HG03095 (cell line): ENCODE data around the gene BAHD1.

ENCODE experiments used
- ATAC-seq: cut with Tn5 transposase; IDR thresholded peaks from one replicate; pipeline ENCODE4 v1.9.1; 2021; ENCODE audit warnings: moderate library complexity; ENCODE audit not compliant: unreplicated experiment

Gene BAHD1

DNA sequence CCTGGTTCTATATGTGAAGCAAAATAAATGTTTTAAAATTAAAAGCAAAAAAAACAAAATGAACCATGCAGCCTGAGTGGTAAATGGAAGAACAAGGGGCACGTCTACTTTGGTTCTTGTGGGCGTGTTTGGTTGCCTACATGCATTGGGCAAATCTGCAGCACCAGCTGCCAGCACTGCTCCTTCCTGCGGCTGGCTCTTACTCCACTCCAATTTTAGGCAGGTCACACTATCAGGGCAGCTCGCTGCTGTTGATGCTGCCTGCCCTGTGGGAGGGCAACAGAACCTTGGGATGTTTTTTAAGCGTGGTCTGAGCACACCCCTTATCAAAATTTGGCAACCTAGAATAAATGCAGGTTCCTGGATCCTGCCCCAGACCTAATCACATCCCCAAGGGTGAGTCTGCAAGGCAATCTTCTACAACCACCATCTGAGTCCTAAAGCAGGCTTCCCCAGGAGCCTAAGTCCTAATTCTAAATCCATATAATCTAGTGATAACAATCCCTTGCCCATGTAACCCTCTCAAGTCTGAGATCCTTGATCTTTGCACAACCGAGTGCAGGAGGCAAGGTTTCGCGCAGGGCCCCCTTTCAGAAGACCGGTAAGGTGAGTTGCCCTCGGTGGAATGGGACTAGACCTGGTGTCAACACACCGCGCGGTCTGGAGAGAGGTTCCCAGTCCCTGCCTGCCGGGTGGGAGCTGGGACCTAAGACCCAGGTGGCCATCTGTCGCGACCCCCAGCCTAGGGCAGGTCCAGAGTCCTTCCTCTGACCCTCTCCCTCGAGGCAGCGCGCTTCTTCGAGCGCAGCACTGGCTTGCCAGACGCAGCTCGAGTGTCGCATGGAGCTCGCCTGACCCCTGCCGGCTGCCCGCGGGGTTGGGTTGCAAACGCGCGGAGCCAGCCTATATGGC is 19.3 kb upstream of the BAHD1 start:
- peak; percentile 75 for ATAC-seq

DNA sequence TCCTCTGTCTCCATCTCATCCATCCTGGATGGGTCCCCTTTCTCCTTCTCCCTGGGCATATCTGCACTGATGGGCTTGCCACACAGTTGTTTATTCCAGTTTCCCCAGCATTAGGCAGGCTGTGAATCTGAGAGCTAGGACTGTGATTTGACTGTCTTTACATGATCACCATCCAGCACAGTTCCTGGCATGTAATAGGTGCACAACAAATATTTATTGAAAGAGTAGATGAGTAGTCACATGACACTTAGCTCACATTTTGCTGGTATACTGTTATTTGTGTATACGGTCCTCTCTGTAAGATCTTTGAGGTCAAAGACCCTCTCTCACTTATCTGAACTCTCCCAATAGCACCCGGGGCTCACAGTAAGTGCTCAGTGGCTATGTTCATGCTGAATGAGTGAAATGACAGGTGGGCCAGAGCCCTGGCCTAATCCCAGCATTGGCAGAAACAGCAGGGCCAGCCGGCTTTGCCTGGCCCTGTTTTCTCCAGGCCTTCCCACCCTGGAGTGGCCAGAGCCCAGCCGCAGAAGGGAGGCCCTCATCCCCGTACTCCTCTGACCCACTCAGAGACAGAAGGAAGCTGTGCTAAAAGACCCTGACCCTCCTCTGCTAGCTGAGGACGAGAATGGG is 16.2 kb upstream of the BAHD1 start:
- ATAC-seq: no peak

DNA sequence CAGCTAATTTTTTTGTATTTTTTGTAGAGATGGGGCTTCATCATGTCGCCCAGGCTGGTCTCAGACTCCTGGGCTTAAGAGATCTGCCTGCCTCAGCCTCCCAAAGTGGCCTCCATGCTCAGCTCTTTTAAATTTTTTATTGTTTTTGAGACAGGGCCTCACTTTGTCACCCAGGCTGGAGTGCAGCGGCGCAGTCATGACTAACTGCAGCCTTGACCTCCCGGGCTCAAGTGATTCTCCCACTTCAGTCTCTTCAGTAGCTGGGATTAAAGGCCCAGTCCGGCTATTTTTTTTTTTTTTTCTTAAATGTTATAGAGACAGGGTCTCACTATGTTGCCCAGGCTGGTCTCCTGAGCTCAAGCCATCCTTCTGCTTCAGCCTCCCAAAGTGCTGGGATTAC is 15.1 kb upstream of the BAHD1 start:
- ATAC-seq: no peak

DNA sequence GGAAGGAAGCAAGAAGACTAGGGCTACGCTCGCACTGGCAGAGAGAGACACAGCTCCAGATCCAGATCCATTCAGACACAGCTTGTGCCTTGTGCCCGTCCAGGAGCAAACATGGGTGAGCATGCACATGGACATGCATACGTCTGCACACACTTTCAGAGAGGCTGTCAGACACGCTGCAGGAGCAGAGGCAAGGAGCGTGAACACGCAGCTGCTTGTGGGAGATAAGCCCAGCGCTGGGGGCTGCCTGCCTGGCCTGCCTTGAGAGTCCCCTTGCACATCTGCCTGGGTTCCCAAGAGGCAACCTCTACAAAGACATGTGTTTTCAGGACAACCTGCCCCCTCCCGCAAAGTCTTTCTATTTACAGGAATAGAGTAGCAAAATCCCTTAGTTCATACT is 13.6 kb upstream of the BAHD1 start:
- no peak for ATAC-seq

DNA sequence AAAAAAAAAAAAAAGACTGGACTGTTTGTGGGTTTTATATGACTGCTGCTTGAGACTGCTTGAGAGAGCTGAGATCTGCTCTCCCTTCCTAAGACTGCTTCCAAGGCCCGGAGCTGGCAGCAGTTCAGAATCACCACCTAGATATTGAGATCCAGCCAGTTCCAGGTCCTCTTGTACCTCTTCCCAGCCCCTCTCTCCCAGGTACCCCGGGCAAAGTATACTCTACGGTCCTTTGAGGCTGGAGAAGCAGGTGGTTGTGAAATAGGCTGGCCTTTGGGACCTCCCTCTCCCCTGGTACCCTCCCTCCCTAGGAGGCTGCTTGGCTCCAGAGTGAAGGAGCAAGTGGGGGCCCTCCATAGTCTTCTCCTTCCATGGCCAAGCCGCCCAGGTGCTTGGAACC is 12.6 kb upstream of the BAHD1 start:
- no peak for ATAC-seq

DNA sequence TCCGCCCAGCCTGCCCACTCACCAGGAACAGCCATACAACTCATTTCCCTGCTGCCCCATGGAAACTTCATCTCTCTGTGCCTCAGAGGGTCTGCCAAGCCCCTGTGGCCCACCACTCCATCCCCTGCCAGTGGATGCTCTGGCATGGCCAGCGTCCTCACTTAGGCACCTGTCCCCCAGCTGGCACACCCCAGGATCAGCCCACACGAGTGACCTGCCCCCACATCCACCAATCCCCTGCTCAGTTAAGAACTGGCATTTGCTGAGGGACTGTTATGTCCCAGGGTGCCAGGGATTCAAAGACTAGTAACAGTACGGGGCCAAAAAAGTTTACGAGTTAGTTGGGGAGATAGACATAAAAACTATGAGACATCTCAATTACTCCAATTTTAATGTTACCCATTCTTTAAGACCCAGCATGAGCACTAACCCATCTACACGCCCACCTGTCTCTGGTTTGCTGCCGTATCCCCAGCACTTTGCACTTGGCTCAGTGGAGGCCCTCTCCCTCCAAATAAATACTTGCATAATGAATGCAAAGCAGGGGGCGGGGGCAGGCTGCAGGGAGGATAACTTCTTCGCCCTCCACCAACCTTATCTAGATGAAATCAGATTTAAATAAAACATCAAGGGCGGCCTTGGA is 11.6 kb upstream of the BAHD1 start:
- ATAC-seq: no peak

DNA sequence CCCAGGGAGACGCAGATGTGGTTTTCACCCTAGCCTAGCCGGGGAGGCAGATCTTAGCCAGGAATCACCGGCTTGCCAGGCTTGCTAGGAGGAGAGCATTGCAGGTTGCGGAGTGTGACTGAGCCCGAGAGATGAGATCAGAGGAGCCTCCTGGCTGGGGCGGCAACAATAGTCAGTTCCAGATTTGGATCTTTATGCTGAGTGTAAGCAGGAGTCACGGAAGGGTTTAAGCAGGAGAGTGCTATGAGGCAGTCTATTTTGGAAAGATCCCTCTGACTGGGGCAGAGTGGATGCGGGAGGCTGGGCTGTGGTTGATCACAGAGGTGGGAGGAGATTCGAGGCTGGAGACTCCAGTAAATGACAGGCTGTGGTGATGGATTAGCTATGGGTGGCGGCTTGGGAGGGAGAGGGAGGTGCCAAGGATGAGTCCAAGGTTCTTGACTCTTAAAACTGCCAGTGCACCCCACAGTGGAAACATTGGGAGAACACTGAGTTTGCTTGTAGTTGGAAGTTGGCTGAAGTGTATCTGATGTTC is 10.4 kb upstream of the BAHD1 start:
- ATAC-seq: no peak

DNA sequence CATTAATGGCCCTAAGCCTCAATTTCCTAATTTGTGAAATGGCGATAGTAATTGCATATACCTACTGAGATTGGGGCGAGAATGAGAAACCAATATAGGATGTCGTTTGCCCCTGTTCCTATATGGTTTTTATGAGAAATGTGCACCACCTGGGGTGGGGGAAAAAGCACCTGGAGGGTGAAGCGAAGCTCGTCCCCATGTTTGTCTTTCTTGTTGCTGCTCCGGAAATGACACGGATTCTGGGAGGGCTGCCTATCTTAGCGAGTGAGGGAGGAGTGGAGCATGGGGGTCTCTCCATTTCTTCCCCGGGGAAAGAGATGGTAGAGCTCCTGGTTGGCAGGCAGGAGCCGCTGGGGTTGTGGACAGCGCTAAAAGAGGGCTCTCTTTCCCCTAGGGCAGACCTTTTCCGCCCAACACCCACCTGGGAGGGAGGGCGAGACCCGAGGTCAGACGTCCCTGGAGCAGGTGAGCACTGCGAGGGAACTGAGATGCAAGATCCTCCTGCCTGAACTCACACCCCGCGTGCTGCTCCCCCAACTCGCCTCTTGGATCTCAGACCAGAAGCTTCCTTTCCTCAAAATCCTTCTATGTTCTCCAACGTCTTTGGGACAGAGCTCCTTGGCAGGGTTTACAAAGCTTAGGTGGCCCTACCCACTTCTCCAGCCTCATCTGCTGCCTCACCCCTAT is 5.6 kb upstream of the BAHD1 start:
- ATAC-seq: no peak

DNA sequence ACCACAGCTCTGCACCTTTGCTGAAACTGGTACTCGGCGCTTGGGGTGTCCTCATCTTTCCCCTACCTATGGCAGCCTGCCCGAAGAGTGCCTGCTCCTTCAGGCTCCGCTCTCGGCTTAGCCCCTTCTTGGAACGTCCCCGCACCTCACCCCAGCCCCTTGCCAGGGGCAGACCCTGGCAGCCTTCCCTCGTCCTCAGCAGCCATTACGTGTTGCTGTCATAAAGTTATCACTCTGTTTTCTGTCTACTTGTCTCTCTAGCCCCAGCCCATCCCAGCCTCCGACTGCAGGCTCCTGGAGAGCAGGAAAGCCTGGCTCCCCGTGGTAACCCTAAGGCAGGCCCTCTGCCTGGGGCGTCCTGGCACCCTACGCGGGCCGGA is 5.1 kb upstream of the BAHD1 start:
- no peak for ATAC-seq

DNA sequence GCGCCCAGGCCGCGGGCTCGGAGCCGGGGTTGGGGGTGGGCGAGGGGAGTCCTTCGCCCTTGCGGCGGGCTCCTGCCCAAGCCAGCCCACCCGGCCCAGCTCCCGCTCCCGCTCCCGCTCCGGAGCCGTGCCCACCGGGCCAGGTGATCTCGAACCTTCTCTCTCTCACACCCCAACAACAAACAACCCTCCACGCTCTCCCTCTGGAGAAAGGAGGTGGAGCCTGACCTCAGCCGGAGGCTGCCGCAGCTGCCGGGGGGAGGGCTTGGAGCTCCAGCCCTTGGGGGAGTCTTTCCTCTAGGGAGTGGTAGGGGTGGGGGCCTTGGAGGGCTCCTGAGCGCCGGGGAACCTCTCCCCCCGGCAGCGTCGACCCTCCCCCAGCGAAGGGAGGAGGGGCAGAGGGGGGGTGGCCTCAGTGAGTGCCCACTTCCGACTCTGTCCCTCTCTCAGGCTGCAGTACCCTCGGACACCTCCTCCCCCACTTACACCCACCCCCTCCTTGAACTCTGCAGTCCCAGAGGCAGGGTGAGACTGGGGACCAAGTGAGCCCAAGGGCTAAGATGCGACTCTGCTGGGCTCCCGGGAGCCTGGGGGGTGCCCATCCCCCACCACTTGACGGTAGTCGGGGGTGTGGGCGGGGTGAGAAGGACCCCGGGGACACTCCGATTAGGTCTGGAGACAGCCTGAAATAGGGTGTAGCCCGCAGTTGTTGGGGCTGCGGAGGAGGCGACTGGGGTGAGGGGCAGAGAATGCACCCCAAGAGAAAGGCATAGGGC is 4.4 kb upstream of the BAHD1 start:
- ATAC-seq: no peak

DNA sequence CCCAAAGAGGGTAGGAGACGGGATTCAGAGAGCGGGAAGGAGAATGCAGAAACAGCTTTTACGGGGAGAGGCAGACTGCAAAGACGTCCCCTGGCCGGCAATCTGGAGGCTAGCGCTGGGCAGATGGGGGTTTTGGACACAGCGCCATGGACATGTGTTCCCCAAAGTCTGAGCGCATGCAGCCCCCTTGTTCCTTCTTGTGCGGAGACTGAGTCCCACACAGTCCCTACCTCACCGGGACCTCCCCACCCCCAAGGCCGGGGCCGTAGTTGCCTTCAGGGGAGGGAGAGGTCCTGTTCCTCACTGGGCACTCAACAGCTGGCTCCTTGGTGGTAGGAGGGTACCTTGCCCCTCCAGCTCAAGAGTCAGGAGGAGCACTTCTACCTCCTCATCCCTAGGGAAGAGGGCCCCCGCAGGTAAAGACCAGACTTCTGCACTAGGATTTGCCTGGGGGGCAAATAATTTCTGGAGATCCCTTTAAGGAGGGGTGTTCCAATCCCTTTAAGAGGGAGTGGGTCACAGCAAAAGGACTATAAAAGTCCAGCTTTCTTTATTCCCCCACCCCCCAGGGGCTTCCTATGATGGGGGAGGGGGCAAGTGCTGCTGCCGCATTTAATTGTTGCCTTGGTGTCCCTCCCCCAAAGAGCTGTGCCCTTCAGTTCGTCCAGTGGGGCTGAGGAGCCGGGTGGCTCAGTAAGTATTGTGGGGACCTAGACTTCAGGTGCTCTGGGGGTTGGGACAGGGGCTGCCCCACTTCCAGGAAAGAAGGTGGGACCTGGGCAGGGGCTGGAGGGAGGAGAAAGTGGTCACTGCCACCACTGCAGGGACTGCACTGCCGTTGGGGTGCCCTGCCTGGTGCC is 3.6 kb upstream of the BAHD1 start:
- ATAC-seq: no peak

DNA sequence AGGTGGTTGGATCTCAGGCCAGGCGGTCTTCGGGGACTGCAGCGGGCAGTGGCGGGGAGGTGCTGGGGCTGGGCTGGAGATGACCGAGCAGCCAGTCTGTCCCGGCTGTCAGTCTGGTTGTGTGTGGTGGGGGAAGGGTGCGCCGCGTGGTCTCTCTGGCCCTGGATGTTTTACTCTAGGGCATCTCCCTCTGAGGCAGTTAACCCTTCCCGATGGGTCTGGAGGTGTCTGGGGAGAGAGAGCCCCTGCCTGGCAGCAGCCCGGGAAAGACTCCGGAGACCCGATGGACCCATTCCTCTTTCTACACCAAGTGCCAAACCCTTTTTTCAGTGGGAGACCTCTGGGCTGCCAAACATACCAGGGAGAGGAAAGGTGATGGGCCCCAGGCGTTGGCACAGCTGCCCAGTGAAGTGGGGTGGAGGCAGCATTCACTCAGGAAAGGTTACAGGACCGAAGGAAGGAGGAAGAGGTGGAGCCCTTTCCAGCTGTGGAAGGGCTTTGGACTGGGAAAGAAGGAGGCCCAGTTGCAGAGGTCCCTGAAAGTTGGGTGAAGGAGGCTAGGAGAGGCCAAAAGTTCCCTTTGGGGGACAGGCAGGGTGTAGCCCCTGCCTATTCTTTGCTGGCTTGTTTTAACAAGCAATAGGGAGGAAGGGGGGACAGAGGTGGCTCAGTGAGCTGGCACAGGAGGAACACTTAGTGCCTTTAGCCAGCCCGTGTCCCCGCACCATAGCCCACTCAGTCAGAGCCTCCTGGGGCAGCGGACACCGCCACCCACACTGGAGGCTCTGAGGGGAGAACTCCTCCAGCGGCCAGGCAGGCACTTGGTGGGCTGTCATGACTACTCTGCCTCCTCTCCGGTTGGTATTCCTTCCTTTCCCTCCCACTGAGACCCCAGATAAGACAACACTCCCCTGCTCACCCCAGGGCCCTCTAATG is 2.7 kb upstream of the BAHD1 start:
- no peak for ATAC-seq

DNA sequence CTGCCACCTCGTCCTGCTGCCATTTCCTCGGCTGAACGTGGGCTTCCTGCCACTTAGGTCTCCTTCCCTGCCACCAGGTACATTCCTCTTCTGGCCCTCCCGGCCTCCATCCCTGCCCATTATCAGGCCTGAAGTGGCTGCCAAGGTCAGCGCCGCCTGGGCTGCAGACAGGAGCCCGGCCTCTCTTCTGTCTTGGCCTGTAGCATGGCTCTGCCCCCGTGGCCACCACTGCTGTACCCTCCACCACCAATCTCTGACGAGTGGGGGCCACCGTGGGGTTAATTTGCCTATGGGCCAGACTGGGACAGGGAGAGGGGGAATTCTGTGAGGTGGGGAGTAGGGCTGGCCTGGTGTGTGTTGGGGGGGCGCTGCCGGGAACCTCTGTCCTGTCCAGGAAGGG is 2.0 kb upstream of the BAHD1 start:
- ATAC-seq: no peak

DNA sequence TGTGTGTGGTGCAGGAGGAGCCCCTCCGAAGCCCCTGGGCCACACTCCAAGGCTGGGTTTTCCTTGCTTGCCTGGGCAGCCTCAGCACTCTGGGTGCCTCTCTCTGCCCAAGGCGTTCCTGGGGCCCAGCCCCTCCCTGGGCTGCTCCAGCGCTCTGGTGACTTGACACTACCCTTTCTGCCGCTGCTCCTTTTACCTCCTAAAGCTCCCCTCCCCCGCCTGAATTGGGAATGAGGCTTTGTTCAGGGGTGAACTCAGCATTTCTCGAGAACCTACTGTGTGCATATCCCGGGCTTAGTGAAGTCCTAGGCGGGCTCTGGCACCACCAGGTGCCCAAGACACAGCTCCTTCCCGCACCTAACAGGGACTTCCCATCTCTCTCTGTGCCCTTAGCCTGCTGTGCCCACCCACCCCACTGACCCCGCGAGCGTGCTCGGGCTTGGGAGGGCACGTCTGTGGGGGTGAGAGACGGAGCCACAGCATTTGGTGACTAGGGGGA is 1.2 kb upstream of the BAHD1 start:
- ATAC-seq: no peak

DNA sequence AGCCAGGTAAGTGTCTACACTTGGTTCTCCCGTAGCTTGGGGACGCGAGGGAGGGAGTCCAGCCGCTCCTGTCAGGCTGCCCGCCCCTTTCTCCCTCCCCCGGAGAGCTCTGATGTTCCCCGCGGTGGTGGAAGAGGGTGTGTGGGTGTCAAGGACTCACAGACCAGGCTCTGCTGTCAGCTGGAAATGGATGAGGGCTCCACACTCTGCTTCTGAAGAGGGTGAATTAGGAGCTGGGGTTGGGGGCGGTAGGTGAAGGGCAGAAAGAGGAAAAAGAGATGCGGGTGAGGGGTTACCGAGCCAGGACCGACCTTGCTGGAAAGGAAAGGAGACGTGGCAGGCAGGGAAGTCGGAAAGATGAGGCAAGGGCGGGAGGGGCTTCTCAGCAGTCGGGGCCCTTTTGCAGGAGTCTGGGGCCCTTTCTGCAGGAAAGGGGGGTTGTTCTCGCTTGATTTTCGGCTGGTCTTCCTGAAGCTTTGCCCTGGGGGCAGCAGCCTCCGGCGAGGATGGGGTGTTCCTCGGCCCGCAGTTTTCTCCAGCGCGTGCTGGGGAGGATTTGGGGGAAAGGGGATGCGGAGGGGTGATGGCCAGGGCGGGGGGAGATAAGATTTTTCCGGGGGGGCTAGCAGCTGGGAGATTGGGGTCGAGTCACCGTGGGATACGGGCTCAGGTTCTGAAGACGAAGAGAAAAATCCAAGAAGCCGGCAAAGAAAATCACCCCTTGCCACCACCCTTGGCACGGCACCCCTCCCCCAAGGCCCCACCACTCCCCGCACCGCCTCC is 602 bp upstream of the BAHD1 start:
- no peak for ATAC-seq

DNA sequence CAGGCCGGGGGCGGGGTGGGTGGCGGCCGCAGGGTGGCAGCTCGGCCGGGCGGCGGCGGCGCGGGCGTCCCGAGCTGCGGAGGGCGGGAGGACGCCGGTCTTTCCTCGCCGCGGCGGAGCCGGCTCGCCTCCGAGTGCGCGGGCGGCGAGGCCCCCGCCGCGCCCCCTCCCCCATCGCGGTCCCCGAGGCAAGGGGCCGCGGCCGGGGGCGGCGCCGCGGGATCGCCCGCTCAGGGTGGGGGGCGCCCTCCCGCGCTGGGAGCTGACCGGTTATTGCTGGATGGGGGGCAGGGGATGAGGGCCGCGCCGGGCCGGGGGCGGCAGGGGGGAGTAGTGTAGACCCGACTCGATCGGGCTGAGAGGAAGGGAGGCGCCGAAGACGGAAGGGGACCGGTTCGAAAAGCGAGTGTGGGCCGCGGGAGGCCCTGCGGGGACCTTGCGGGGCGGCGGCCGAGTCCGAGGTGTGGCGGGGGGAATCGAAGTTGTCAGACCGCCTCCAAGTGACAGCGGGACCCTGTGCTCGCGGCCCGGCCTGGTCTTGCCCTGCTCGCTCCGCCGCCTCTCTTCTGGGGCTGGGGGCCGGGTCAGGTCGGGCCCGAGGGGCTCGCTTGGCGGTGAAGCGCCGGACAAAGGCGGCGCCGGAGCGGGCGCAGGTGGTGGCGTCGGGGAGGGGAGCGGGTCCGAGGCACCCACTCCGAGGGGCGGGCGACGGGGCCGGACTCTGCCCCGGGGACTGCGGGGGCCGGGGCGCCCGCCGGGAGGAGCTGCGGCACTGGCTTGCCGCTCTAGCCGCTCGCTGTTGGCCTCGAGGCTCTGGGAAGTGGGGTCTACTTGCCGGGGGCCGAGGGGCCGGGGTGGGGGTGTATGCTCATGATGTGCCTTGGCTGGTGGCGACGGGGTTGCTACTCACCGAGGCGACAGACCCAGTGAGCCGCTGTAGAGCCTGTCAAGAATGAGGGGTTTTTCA is 1.1 kb downstream of the BAHD1 start:
- ATAC-seq: no peak
